Activated CD4-positive, alpha-beta T cell treated with anti-CD3 and anti-CD28 coated beads for 48 hours (primary cell): ENCODE results near the gene ESPL1.
"Not testable (repeated sequence)": the region's sequence is repeated elsewhere in the genome, so short reads cannot be mapped to it uniquely, and the experiment has no call there.

Experiments used
- DNase-seq: peaks from one replicate; pipeline ENCODE4 v3.0.0-alpha.2; 2020

Gene ESPL1

GRCh38 chr12:53302903-53303302, 34.8 kb downstream of the ESPL1 start:
- no peak for DNase-seq

GRCh38 chr12:53306826-53307225, 38.7 kb downstream of the ESPL1 start:
- DNase-seq = no peak

GRCh38 chr12:53308276-53308675, 40.2 kb downstream of the ESPL1 start:
- DNase-seq = no peak

DNA sequence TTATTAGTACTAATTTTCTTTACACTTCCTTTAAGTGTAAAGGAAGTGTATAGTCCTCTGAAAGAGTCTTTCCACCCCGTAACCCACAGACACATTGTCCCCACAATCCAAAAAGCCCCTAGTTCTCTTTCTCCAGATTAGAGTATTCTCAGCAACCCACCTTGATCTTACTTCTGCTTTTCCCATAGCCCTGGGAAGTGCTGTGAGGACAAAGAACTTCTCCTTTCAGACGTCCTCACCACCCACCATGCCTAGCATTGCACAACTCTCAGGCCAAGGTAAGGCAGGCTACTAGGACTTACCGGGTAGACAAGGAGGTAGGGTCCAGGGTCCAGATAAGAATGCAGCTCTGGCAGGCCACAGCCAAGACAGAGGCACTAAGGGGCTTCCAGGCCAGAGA, 45.9 kb downstream of the ESPL1 start:
- no peak for DNase-seq

DNA sequence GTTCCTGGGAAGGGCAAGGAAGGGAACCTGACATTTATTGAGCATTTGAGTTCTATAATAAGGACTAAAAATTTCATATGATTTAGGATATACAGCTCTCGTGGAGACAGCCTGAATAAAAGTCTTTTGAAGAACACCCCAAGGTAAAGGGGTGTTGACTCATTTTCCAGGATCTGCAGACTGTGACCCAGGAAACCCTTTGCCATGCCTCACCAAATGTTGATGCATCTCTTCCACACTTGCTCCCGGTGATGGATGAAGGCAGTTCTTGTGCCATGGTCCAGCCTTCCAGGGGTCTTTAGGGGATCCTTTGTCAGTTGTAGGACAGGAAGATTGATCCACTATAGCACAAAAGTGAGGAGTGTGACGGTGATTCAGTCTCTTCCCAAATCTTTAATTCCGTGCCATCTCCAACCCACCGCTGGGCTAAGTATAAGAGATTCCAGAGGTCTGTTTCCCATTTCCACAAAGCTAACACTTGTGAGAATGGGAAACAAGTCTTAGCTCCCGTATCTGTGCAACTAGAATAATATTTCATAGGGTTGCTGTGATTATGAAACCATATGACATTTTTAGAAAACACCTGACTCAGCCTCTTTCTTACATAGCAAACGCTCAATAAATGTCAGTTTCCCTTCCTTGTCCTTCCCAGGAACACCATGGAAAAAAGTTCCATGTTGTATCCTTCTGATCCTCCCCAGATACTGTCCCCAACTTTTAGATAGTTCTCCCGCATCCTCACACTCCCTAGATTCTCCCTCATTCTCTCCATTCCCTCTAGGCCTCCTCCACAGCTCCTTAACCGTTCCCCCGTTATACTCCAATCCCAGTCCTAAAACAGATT, 52.5 kb downstream of the ESPL1 start:
- no peak for DNase-seq

DNA sequence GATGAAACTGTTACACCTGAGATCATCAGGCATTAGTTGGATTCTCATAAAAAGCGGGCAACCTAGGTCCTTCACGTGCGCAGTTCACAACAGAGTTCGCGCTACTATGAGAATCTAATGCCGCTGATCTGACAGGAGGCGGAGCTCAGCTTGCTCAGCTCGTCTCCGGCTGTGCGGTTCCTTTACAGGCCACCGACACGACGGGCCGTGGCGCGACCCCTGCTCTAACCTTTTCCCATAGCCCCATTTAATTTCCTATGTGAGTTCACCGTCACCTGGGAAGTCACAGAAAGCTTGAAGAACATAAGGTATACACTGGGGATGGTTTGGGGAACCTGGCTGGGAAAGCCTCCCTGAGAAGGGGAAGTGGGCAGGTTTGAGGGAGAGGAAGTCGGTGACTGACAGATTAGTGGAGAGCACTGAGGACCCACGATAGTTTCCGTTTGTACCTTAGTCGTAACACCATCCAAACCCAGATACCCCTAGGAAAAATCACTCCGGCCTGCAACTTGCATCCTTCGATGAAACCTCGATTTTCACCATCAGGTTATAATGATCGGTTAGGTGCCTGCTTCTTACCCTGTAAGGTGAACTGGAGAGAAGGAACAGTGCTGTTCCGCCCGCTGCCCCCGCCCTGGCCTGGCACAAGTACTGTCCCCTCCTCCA, 56.1 kb downstream of the ESPL1 start:
- peak; percentile 71 for DNase-seq

DNA sequence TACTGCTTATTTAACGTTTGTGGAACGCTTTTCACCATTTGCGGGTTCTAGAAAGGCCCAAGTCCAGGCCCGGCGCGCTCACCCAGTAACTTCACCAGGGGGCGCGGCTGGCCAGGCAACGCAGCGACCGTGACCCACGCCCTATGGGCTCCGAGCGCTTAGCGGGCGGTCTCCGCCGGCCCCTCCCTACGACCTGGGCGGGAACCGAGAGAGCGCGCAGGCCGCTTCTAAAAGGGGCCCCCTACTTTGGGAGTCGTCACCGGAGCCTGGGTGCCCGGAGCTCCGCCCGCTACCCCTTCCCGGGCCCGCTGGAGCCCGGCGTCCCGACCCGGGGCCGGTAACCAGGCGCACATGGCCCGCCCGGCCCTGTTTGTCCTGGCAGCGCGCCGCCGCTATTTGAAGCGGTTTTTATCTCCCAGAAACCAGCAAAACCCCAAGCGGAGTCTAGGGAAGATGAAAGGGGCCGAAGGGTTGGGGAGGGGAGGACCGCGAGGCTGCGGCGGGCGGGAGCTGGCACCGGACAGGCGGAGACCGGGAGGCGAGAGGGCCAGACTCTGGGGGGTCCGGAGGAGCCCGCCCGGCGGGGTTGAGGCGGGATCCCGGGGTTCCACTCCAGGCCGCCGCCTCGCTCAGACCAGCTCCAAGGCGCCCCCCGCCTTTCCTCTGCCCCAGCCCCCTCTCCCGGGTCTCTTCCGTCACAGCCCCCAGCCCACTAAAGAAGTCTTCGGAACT, 56.8 kb downstream of the ESPL1 start:
- DNase-seq = peak; percentile 92

DNA sequence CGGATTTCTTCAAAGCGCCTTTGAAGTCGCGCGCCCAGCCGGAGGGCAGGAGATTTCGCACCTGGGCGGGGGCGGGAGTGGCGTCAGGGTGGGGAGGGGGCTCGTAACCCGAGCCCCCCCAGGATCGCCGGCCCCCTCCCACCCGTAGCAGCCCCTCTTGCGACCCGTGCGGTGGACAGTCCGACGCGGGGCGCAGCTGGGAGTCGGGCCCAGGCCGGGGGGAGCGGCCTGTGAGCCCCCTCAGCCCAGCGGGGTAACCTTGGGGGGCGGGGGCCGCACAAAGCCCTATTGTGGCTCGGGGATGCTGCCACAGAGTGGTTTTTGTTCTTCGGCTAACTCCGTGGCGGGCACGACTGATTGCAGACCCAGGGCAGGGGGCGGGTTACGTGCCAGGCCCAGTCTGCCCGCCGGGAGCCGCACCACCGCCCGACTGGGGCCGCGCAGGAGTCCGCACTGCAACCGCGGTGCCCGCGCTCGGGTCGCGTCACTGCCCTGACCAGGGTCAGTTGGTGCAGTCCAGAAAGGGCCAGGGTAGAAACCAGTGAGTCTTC, 57.5 kb downstream of the ESPL1 start:
- peak; percentile 46 for DNase-seq

DNA sequence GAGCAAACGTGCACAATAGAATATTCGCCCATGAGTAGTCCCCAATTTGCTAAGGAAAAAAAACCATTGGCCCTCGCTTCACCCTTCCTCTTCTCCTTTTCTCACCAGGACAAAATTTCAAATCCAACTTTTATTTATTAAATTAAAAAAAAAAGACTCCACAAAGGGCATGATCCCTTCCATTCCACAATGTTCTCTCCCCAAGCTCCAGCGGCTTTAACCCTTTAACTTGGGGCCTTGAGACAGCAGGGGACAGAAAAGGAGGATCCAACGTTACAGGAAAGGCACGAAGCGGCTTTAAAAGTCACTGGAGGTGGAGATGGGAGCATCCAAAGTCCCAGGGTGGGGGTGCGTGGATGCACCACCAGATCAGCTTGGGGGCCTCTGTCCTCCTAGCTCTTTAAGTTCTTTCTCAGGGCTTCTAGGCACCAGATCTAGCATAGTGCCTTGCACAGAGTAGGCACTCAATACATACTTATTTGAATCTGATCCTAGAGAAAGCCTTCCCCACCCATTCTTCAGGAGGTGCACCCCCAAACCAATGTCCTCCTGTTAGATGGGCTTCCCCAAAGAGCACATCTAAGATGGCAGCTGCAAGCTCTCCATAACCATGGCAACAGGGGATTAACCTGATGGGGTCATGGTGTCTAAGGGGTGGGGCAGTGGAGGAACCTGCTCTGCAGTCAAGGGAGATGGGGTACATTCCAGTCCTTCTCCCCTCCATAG, 58.5 kb downstream of the ESPL1 start:
- DNase-seq = no peak

DNA sequence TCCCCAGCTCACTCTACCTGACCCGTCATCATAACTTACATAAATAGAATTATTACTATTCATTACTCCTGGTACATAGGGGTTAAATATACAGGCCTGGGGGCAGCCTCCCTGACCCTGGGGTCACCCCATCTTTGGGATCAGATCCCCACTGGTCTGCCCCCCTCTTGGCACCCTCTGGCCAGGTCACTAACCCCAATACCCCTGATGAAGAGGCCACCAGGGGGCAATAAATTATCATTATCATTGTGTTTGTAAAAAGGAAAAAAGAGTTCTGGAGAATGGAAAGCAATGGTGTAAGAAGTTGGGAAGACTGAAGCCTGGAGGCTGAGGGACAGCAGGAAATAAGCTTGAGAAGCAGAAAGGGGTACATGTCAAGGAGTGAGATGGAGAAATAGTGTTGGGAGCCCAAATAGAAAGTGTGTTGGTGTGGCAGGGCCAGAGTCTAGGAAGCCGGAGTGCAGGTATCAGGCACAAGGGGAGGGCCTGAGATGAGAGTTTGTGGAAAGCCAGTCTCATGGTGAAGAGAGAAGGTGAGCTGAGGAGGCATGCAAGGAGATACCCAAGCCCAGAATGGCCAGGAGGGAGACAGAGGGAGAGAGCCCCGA, 59.4 kb downstream of the ESPL1 start:
- DNase-seq = no peak

DNA sequence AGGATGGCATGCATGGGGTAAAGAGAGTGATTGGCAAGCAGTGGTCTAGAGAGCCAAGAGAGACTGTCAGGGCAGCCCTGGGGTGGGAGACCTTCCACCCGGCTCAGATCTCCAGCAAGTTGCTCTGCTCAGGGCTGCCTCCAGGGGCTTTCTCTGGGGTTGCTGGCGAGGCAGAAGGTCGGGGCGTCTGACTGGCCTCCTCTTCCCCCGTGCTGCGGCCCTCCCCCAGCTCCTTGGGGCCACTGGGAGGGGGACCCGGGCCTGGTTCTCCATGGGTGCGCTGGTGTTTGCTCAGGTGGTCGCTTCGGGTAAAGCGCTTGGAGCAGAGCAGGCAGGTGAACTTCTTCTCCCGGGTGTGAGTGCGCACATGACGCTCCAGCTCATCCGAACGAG, 59.9 kb downstream of the ESPL1 start:
- peak; percentile 43 for DNase-seq

DNA sequence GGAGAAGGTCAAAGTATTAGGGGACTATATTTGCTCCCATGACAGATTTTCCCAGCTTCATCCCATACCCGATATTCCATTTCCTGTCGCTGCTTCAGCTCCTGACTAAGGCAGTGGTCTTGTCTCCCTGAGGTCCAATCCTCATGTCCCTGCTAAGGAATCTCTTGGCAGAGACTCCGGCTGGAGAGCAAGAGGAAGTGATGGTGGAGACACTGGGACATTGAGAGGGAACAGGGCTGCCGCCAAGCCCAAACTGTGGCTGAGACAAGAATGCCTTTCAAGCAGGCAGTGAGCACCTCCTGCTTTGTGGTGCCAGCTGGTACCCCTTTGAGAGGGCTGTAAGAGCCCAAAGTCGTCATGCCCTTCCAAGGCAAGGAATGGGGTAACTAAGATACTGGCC, 62.6 kb downstream of the ESPL1 start:
- no peak for DNase-seq

- DNase-seq = not testable (repeated sequence)
Observed at GRCh38 chr12:53332339-53332738, 64.2 kb downstream of the ESPL1 start.

- DNase-seq = no peak
Observed at GRCh38 chr12:53332744-53333143, 64.6 kb downstream of the ESPL1 start.

GRCh38 chr12:53333289-53333688, 65.2 kb downstream of the ESPL1 start:
- no peak for DNase-seq

- DNase-seq = no peak
Observed at GRCh38 chr12:53333845-53334244, 65.7 kb downstream of the ESPL1 start.

DNA sequence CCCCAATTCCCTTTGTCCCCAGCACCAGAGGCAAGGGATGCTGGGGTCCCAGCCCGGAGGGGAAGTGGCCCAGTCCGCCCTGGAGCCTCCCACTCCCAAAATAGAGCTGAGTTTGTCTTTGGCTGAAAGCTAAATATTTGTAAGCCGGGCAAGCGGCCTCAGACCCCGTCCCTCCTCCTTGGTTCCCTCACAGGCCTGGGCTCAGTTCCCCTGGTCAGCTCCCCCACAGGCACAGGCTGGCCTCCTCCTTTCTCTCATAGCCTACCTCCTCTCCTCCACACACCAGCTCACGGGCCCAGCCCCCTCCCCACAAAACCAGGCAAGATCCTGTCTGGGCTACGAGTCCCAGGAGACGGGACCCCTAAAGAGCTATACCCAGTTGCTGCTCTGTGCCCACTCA, 66.7 kb downstream of the ESPL1 start:
- no peak for DNase-seq

GRCh38 chr12:53336181-53336681, 68.1 kb downstream of the ESPL1 start, which contains the start of gene SP7:
Gene SP7, minus strand, starts transcription at chr12:53336354. Its CDS starts 708 bp downstream, at chr12:53335646.
- DNase-seq = no peak

- no peak for DNase-seq
Observed at GRCh38 chr12:53338017-53338416, 69.9 kb downstream of the ESPL1 start.

DNA sequence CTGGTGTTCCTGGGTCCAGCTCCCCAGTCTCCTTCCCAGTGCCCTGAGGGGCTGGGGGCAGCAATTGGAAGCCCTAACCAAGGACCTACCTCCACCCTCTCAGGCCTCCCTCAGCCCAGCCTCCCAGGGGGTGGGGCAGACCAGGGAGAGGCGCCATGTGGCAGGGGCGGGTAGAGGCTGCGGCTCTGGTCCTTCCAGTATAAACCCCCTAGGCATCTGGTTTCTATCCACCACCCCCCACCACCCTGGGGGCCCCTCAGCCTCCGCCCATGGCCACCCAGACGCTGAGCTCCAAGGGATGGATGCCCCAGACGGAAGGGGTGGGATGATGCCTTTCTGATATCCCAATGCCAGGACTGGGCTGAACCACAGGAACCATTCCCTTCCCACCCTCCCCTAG, 70.8 kb downstream of the ESPL1 start:
- DNase-seq = no peak

DNA sequence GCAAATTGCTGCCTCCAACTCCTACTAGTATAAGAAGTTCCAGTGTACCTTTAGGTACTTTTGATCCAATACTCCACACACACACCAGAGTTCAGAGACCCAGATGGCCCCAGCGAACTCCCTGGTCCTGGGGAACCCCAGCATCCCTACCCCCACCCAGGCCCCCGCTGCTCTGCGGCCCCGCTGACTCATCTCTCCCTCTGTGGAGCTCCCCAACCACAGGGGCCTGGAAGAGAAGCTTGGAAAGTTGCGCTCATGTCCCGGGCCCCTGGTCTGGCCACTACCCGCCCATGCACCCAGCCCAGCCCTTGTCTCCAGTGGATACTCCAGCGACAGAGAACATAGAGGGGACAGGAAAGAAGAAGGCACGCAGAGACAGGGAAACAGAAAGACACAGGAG, 72.3 kb downstream of the ESPL1 start:
- DNase-seq = peak; percentile 13
